ENCODE results near the gene MAB21L3. TPM values are rescaled to one million over a fixed set of nuclear protein-coding genes. Genes with fewer than 3 reads are reported as not detected.

The MAB21L3 gene
- total RNA-seq, 1 experiment from 2014 or later = not detected

GRCh38 chr1:116126281-116126680, 15.1 kb downstream of the MAB21L3 start:
- Histone ChIP-seq H2AK5ac (ENCODE audit: insufficient read length, low read length) (no peak overlapping the region), H2BK20ac (ENCODE audit: low read depth, low read length, poor library complexity, severe bottlenecking) (no peak overlapping the region), H3K23me2 (ENCODE audit: insufficient read length, low read depth, low read length, poor library complexity, severe bottlenecking) (no peaks in the 10 kb centered on the region), H4K8ac (replicated peaks; ENCODE audit: insufficient read length, low read depth, low read length) (no peak overlapping the region), H2AFZ (ENCODE audit: low read length) (no peak overlapping the region), H2BK15ac (ENCODE audit: low read depth, low read length) (no peak overlapping the region), H3K14ac (ENCODE audit: insufficient read depth, low read length) (no peak overlapping the region), H2BK120ac (ENCODE audit: low read depth, low read length, poor library complexity, severe bottlenecking) (no peak overlapping the region), H3K27me3 (ENCODE audit: insufficient read depth, low read length) (no peaks in the 10 kb centered on the region), H3K79me1 (ENCODE audit: insufficient read depth, low read depth, low read length, poor library complexity, severe bottlenecking) (no peaks in the 10 kb centered on the region), H4K5ac (ENCODE audit: insufficient read length, low read depth, low read length) (no peak overlapping the region), H3K4ac (ENCODE audit: low read depth, low read length) (no peak overlapping the region), H4K20me1 (ENCODE audit: control insufficient read depth, insufficient read depth, insufficient read length) (no peaks in the 10 kb centered on the region), H3K9ac (ENCODE audit: extremely low read depth, insufficient read length, low read length) (no peak overlapping the region), H3K4me2 (ENCODE audit: insufficient read depth, insufficient read length, low read length) (no peak overlapping the region), H3K56ac (ENCODE audit: insufficient read length, low read depth, low read length) (no peak overlapping the region), H3K18ac (ENCODE audit: insufficient read length, low read depth, low read length) (no peak overlapping the region), H3K9me3 (ENCODE audit: control insufficient read depth, low read depth, low read length) (no peaks in the 10 kb centered on the region), H3K4me1 (ENCODE audit: insufficient read depth, low read length) (no peaks in the 10 kb centered on the region), H3K79me2 (ENCODE audit: insufficient read depth, low read length) (no peaks in the 10 kb centered on the region), H2BK12ac (ENCODE audit: insufficient read length, low read depth, low read length) (no peak overlapping the region), H3K27ac (ENCODE audit: insufficient read length, low read depth, low read length) (no peak overlapping the region), H3K23ac (ENCODE audit: insufficient read length, low read depth, low read length) (no peak overlapping the region), H3T11ph (ENCODE audit: low read length) (no peak overlapping the region), H4K91ac (ENCODE audit: insufficient read length, low read depth, low read length) (no peak overlapping the region), H2BK5ac (ENCODE audit: insufficient read length, low read length) (no peak overlapping the region)
- Mint-ChIP-seq H3K27me3 (ENCODE audit: low read depth) (no peaks in the 10 kb centered on the region; the same call in 1 of the 2 replicates), H3K27ac (no peak overlapping the region), H3K4me1 (no peaks in the 10 kb centered on the region; a peak in 1 of 4 replicates), H3K4me3 (no peak overlapping the region), H3K9me3 (no peaks in the 10 kb centered on the region), H3K36me3 (ENCODE audit: insufficient read depth in 1 of 3, low read depth in 3 of 3) (no peaks in the 10 kb centered on the region)
- no peak for DNase-seq
- TF ChIP-seq, protein P1, sequence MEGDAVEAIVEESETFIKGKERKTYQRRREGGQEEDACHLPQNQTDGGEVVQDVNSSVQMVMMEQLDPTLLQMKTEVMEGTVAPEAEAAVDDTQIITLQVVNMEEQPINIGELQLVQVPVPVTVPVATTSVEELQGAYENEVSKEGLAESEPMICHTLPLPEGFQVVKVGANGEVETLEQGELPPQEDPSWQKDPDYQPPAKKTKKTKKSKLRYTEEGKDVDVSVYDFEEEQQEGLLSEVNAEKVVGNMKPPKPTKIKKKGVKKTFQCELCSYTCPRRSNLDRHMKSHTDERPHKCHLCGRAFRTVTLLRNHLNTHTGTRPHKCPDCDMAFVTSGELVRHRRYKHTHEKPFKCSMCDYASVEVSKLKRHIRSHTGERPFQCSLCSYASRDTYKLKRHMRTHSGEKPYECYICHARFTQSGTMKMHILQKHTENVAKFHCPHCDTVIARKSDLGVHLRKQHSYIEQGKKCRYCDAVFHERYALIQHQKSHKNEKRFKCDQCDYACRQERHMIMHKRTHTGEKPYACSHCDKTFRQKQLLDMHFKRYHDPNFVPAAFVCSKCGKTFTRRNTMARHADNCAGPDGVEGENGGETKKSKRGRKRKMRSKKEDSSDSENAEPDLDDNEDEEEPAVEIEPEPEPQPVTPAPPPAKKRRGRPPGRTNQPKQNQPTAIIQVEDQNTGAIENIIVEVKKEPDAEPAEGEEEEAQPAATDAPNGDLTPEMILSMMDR (conservative IDR thresholded peaks at IDR 0.05) = no peak
- WGBS (ENCODE audit: extremely low coverage, insufficient read length, low lambda C conversion rate) = no CpG with 5 or more reads among the region's 4 CpGs
